ENCODE data around the gene ZNRF1. TPM values are rescaled to one million over a fixed set of nuclear protein-coding genes. Genes with fewer than 3 reads are reported as not detected.

Gene ZNRF1
- total and polyA plus RNA-seq, 2 donors from 2014 or later: 10.8 to 23.1 TPM

GRCh38 chr16:75053791-75054555 is 55.1 kb downstream of the ZNRF1 start:
- FAIRE-seq: no peak
- Histone ChIP-seq H3K36me3 (ENCODE audit: control insufficient read depth in 2 of 3, insufficient read depth in 3 of 3, low read length in 3 of 3) (no peaks in the 10 kb centered on the region), H3K9me3 (ENCODE audit: control insufficient read depth in 2 of 3, insufficient read depth in 1 of 3, low read length in 3 of 3) (no peaks in the 10 kb centered on the region), H3K27me3 (ENCODE audit: control insufficient read depth, insufficient read depth, low read length) (no peaks in the 10 kb centered on the region), H3K4me3 (ENCODE audit: low read length in 3 of 3) (no peak overlapping the region), H3K9ac (ENCODE audit: low read length in 3 of 3) (no peak overlapping the region), H3K4me1 (ENCODE audit: control insufficient read depth in 2 of 3, insufficient read depth in 2 of 3, low read depth in 1 of 3, low read length in 3 of 3) (peaks cover 0 to 14% (median 14%) of the 10 kb centered on the region in 3 donors), H3K27ac (ENCODE audit: low read depth in 2 of 2, low read length in 2 of 2) (peak overlapping the region; percentile 30 to 48)
- intact Hi-C loops (cut with DNase I): no loop called here
- TF ChIP-seq, protein P1, sequence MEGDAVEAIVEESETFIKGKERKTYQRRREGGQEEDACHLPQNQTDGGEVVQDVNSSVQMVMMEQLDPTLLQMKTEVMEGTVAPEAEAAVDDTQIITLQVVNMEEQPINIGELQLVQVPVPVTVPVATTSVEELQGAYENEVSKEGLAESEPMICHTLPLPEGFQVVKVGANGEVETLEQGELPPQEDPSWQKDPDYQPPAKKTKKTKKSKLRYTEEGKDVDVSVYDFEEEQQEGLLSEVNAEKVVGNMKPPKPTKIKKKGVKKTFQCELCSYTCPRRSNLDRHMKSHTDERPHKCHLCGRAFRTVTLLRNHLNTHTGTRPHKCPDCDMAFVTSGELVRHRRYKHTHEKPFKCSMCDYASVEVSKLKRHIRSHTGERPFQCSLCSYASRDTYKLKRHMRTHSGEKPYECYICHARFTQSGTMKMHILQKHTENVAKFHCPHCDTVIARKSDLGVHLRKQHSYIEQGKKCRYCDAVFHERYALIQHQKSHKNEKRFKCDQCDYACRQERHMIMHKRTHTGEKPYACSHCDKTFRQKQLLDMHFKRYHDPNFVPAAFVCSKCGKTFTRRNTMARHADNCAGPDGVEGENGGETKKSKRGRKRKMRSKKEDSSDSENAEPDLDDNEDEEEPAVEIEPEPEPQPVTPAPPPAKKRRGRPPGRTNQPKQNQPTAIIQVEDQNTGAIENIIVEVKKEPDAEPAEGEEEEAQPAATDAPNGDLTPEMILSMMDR (IDR thresholded peaks at IDR 0.05; ENCODE audit: borderline replicate concordance, extremely low read depth, insufficient read depth): no peak
- peak in 2 of 5 donors; percentile 63 to 78 for DNase-seq

GRCh38 chr16:75054556-75054947 is 55.7 kb downstream of the ZNRF1 start:
- Histone ChIP-seq H3K27me3 (ENCODE audit: control insufficient read depth, insufficient read depth, low read length) (no peaks in the 10 kb centered on the region), H3K27ac (ENCODE audit: low read depth in 2 of 2, low read length in 2 of 2) (peak overlapping the region in 1 of 2 donors; percentile 48), H3K36me3 (ENCODE audit: control insufficient read depth in 2 of 3, insufficient read depth in 3 of 3, low read length in 3 of 3) (no peaks in the 10 kb centered on the region), H3K4me3 (ENCODE audit: low read length in 3 of 3) (no peak overlapping the region), H3K9ac (ENCODE audit: low read length in 3 of 3) (no peak overlapping the region), H3K4me1 (ENCODE audit: control insufficient read depth in 2 of 3, insufficient read depth in 2 of 3, low read depth in 1 of 3, low read length in 3 of 3) (peaks cover 0 to 14% (median 14%) of the 10 kb centered on the region in 3 donors), H3K9me3 (ENCODE audit: control insufficient read depth in 2 of 3, insufficient read depth in 1 of 3, low read length in 3 of 3) (no peaks in the 10 kb centered on the region)
- intact Hi-C loops (cut with DNase I): no loop called here
- no peak for DNase-seq
- TF ChIP-seq, protein P1 (IDR thresholded peaks at IDR 0.05; ENCODE audit: borderline replicate concordance, extremely low read depth, insufficient read depth): no peak
- FAIRE-seq: no peak

- Histone ChIP-seq H3K4me3 (ENCODE audit: low read length in 3 of 3) (no peak overlapping the region), H3K9me3 (ENCODE audit: control insufficient read depth in 2 of 3, insufficient read depth in 1 of 3, low read length in 3 of 3) (no peaks in the 10 kb centered on the region), H3K4me1 (ENCODE audit: control insufficient read depth in 2 of 3, insufficient read depth in 2 of 3, low read depth in 1 of 3, low read length in 3 of 3) (peaks cover 0 to 23% (median 18%) of the 10 kb centered on the region in 3 donors), H3K9ac (ENCODE audit: low read length in 3 of 3) (no peak overlapping the region), H3K27ac (ENCODE audit: low read depth in 2 of 2, low read length in 2 of 2) (no peak overlapping the region), H3K27me3 (ENCODE audit: control insufficient read depth, insufficient read depth, low read length) (no peaks in the 10 kb centered on the region), H3K36me3 (ENCODE audit: control insufficient read depth in 2 of 3, insufficient read depth in 3 of 3, low read length in 3 of 3) (no peaks in the 10 kb centered on the region)
- TF ChIP-seq, protein P1 (IDR thresholded peaks at IDR 0.05; ENCODE audit: borderline replicate concordance, extremely low read depth, insufficient read depth): no peak
- FAIRE-seq (no peak), DNase-seq (no peak)
- intact Hi-C loops (cut with DNase I): no loop called here
Measured at GRCh38 chr16:75058806-75059205, 60.0 kb downstream of the ZNRF1 start.
